HG03432 (cell line): ENCODE measurements around the gene GPR4.
"Not testable (repeated sequence)": the region's sequence is repeated elsewhere in the genome, so short reads cannot be mapped to it uniquely, and the experiment has no call there.

Experiments used
- ATAC-seq: cut with Tn5 transposase; IDR thresholded peaks from one replicate; pipeline ENCODE4 v1.9.1; 2021; ENCODE audit warnings: mild to moderate bottlenecking, moderate library complexity; ENCODE audit not compliant: unreplicated experiment

Gene GPR4

GRCh38 chr19:45623984-45624383, 22.0 kb upstream of the GPR4 start:
- no peak for ATAC-seq

DNA sequence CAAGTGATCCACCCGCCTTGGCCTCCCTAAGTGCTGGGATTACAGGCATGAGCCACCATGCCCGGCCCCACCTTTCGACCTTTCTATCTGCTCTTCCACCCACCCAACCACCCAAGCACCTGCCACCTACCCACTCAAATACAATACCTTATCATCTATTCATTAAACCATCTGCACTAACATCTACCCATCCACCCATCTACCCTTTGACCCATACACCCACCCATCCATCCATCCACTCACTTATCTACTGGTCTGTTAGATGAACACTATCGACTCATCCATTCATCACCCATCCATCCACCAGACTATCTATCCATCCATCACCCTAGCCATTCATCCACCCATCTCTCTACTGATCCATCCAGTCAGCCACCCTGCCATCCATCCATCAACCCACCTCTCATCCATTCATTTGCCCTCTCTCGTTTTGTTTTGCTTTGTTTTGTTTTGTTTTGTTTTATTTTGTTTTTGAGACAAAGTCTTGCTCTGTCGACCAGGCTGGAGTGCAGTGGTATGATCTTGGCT, 20.0 kb upstream of the GPR4 start:
- no peak for ATAC-seq

- ATAC-seq = no peak
These were observed 19.4 kb upstream of the GPR4 start for GRCh38 chr19:45621389-45621788.

GRCh38 chr19:45616704-45617017, 14.6 kb upstream of the GPR4 start:
- ATAC-seq = no peak

DNA sequence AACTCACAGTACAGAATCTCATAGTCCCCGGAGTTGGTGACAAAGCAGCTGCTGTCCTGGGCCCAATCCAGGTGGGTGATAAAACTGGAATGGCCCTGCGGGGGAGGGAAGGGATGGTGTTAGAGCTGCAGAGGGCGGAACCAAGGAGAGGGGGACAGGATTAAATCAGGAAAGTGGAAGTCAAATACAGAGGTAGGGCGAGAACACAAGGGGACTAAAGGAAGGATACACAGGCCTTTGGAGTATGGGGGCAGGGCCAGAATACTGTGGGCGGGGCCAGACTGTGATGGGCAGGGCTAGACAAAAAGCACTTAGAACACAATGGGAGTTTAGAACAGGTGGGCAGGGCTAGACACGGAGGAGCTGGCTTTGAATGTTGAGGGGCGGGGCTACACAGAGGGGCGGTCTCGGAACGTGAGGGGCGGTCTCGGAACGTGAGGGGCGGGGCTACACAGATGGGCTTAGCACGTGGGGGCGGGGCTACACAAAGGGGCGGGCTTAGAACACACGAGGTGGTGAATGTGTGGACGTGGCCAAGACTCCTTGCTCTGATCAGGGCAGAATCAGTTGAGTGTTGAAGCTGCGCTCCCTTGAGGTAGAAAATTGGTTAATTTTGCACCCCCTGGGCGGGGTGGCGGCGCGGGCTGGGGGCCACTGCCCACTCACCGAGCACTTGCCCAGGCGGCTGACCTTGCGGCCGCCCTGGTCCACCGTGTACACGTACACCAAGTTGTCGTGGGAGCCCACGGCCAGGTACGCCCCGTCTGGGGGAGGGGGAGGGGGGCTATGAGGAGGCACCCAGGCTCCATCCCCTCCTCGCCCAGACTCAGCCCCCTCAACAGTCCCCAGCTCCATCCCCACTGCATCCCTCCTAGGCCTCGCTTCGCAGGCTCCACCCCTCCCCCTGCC, 14.0 kb upstream of the GPR4 start:
- no peak for ATAC-seq

GRCh38 chr19:45615056-45615455, 13.0 kb upstream of the GPR4 start:
- ATAC-seq = not testable (repeated sequence)

DNA sequence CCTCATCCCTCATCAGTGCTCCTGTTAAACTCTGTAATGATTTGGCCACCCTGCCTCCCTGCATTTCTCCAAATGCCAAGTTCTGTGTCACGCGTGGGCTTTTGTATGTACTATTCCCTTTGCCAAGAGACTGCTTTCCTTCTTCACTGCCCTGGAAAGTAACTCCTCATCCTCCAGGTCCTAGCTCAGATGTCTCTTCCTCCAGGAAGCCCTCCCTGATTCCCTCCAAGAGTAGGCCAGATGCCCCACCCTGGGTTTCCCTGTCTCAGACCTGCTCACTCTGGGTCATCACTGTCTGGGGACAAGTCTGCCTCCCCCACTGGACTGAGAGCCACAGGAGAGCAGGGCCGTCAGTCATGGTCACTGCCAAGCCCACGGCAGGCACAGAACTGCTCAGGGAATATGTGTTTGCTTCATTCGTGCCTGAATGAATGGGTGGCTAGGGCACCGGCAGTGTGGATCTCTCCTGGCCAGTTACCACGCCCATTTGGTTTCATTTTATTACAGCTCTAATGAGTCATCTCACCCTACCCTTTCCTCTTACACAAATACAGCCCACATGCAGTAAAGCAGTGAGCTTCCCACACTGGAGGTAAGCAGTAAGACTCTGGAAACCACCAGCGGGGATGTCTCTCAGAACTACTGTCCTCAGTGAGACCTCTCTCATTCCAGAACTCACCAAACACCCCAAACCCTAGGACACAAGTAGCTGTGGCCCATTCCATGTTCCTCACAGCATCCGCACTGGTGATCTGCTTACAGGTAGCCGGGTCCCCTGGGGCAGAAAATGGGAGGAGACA, 12.1 kb upstream of the GPR4 start:
- ATAC-seq = peak; percentile 58

DNA sequence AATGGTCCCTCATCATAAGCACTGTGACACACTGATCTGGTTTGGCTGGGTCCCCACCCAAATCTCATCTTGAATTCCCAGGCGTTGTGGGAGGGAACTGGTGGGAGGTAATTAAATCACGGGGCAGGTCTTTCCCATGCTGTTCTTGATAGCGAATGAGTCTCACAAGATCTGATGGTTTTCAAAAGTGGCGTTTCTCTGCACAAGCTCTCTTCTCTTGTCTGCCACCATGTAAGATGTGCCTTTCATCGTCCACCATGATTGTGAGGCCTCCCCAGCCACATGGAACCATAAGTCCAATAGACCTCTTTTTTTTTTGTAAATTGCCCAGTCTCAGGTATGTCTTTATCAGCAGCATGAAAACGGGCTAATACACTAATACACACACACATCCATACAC, 6.9 kb upstream of the GPR4 start:
- no peak for ATAC-seq

GRCh38 chr19:45607071-45608029, 5.3 kb upstream of the GPR4 start:
- no peak for ATAC-seq

DNA sequence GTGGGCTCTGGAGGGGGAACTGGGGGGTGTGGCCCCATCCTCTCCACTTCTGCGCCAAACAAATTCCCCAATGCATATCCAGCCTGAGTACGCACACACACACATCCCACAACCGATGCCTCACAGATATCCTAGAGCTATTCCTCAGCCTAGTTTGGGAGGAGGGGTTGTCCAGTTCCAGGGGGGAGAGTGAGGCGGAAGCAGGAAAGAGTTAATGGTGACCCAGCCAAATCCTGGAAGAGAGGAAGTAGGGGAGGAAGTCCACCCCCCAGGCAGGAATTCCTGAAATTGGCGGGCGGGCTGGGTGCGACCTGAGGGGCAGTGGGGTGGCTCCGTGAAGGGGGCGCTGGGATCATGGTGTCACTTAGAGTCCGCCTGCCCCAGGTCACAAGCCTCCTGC, 897 bp downstream of the GPR4 start:
- no peak for ATAC-seq

GRCh38 chr19:45600340-45600885, 1.6 kb downstream of the GPR4 start:
- no peak for ATAC-seq

DNA sequence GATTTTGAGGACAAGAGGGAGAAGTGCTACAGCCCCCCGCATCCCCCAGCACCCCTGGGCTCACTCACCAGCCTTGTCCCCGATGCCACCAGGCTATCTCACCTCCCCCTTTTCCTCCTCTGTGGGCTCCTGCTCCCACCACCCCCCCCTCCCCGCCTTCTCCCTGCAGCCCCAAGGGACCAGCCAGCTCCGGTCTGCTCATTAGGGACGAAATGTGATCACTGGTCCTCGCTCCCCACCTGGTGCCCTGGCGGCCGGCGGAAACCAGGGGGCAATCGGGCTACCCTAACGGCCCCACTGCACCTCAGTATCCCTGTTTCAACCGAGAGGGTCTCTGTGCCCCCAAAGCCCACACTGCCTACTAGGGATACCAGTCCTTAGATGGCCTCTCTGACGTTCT, 2.7 kb downstream of the GPR4 start:
- ATAC-seq = no peak

DNA sequence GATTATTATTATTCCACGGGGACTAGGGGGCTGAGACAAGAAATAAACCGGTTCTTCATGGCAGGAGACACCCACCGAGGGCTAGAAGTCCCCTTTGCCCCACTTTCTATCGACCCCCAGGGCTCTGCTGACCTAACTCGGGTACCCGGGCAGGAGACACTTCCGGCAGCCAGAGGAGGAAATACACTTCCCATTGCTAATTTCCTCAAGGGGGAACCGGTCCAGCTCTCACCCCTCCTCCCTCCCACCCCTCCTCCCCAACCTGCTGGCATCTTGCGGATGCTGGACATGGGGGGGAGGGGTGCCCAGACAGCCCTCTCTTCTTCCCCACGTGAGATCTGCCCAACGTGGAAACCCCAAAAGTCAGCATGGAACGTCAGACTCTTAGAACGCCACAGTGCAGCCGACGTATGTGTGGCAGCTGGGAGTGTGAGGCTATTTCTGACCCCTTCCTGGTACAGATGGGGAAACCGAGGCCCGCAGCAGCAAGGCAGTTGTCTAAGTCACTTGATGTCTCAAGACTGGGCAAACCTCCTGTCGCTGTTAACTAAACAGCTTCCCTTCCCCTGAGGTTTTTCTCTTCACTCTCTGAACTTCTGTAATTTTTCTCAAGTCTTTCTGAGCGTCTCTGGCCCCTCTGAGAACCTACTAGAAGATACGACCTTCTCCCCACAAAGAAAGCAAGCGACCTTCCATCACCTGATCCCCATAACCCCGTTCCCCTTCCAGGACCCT, 3.6 kb downstream of the GPR4 start:
- no peak for ATAC-seq

- ATAC-seq = no peak
These were observed 4.4 kb downstream of the GPR4 start for GRCh38 chr19:45597425-45598111.

DNA sequence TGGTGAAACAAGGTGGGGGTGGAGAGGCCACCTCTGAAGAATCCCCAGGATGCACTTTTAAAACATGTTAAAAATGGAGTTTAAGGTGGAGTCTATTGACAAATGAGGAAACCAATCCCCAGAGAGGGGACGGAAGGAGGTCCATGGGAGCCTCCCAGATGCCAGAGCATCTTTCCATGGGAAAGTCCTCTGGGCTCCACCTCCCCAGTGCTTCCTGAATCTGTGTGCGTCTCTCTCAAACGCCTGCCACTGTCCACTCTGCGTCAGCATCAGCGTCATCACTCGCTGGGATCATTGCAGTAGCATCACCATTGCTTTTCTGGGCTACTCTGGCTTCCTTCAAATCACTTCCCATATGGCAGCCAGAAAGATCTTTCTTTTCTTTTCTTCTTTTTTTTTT, 6.2 kb downstream of the GPR4 start:
- ATAC-seq = no peak

- no peak for ATAC-seq
These were observed 8.5 kb downstream of the GPR4 start for GRCh38 chr19:45593520-45593919.

DNA sequence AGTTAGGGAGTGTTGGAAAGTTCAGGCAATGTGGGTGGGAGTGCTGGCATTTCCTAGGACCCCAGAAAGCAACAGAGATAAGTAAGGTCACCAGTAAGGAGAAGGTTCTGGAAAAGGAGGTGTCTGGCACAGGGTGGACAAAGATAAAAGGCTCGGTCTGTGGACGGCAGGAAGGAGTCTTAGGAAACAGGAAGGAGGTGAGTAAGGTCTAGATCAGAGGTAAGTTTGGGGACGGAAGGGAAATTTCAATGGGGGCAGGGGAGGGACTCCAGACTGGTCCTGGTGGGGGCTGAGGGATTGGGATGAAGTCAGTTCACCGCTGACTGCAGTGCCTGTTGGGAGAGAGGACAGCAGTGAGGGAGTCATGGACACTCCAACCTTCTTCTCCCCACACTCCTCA, 9.6 kb downstream of the GPR4 start:
- no peak for ATAC-seq

DNA sequence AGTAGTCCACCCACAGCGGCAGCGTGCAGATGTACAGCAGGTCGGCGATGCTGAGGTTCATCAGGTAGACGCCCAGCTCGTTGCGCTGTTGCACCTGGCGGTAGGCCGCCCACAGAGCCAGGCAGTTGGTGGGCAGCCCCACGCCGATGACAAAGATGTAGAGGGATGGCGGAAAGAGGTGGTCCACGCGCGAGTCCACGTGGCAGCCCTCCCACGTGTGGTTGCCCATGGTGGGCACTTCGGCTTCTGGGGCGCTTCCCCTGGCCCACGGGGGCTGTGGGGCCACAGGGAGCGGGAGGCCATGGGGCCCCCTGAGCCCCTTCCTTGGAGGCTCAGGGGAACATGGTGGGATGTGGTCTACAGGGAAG, 10.4 kb downstream of the GPR4 start:
- no peak for ATAC-seq

- no peak for ATAC-seq
These were observed 10.9 kb downstream of the GPR4 start for GRCh38 chr19:45591004-45591637.
